Neural cell (in vitro differentiated cells): Measurements from ENCODE around the gene MED23.

ENCODE experiments used
- CTCF ChIP-seq: fragments of 450-650 bp; IDR thresholded peaks from 2 replicates; pipeline ENCODE4 v1.5.1; 2014; ENCODE audit warnings: antibody characterized with exemption, mild to moderate bottlenecking, moderate library complexity; ENCODE audit not compliant: poor library complexity, severe bottlenecking
- EZH2 ChIP-seq: fragments of 200-600, 300-800 bp; shearing (Covaris generic), sonication (generic); IDR thresholded peaks from 2 replicates; pipeline ENCODE4 v1.6.1; 2014; ENCODE audit warnings: antibody characterized with exemption, low read length, borderline replicate concordance, mild to moderate bottlenecking; ENCODE audit not compliant: insufficient read depth, poor library complexity, severe bottlenecking
- MXI1 ChIP-seq: fragments of 450-650 bp; conservative IDR thresholded peaks from 2 replicates; pipeline ENCODE4 v1.6.1; 2014; ENCODE audit warnings: antibody characterized with exemption, mild to moderate bottlenecking; ENCODE audit not compliant: poor library complexity, severe bottlenecking
- REST ChIP-seq: IDR thresholded peaks from 2 replicates; pipeline ENCODE4 v1.6.1; 2012; ENCODE audit warnings: borderline replicate concordance
- TAF1 ChIP-seq: IDR thresholded peaks from 2 replicates; pipeline ENCODE4 v1.6.1; 2012; ENCODE audit warnings: low read depth

- TF ChIP-seq CTCF, result no peak
- no peak for TF ChIP-seq TAF1
- TF ChIP-seq REST, result no peak
- TF ChIP-seq MXI1, result no peak
- no peak for TF ChIP-seq EZH2
Measured at GRCh38 chr6:131652472-131652871, 24.4 kb upstream of the MED23 start.
